Measurements from ENCODE around the gene OR2W3.

OR2W3 gene

DNA sequence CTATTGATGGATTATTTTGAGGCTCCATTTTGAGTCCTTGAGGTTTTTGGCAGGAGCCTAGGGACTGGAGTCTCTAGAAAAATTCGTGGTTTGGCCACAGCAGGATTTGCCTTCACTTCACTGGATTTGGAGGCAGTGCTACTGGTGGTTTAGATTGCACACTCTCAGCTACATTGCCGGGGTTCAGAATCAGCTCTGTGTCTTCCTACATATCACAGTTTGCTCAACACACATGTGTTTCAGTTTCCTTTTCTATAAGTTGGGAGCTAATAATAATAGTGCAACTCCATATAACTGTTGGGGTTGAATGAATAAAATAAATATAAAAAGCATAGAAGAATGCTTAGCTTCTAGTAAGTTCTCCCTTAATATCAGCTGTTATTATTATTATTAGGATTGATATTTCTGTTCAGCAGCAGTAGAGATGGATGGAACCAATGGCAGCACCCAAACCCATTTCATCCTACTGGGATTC, at the start of gene OR2W3:
Gene OR2W3 (plus strand): TSS at position 425 of the 475 bp plus-strand sequence. CDS start 0 bp downstream, at position 425.
- DNase-seq: no peak

DNA sequence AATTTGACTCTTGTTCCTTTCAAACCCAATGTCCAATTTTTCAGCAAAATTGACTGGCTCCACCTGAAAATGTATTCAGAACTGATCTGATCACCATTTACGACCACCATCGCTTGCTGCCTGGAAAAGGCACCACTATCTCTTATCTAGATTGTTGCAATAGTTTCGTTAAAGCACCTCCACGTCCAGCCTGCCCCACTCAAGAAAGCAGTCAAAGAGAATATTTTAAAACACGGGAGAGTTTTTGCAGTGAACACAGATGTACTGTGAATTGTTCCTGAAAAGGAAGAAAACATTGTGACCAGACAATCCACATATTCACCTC, 49.7 kb upstream of the OR2W3 start:
- no peak for DNase-seq

DNA sequence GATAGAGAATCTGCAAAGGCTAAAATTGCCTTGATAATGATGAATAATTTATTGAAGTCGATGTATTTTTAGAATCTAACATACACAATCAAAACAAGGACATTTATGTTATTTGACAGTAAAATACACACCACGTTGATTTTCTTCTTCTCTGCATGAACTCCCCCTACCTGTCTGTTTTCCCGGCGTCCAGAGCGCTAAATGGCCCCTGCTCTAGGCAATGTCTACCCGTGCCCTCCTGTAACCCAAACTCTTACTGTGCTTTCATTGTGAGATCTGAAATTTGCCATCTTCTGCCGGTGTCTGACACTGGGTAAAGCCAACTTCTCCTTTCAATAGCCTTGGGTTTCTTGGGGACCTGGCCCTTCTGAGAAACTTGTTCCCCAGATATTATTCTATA, 47.0 kb upstream of the OR2W3 start:
- no peak for DNase-seq

DNA sequence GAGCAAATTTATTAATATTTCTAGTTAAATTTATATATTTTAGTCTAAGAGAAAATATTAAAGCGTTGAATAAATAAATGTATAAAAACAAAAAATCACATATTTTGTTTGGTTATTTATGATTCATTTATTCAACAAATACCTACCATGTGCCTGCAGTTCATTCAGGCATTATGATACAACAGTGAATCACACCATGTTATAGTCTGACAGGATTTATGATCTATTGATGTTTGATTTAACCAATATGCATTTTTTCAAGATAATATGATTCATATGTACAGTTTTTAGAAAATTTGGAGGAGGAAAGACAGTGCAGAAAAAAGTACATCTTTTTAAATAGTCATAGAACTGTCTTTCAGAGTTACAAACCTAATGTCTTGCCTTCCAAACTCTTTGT, 45.8 kb upstream of the OR2W3 start:
- DNase-seq: no peak

GRCh38 chr1:247854899-247855545, 40.4 kb upstream of the OR2W3 start:
- no peak for DNase-seq

GRCh38 chr1:247855911-247856310, 39.5 kb upstream of the OR2W3 start:
- no peak for DNase-seq

- peak; percentile 15 for DNase-seq
Observed at GRCh38 chr1:247857069-247857984, 38.1 kb upstream of the OR2W3 start, which contains the start of gene TRIM58. Gene TRIM58 (plus strand): TSS chr1:247857187. CDS start chr1:247857247, 60 bp downstream.

DNA sequence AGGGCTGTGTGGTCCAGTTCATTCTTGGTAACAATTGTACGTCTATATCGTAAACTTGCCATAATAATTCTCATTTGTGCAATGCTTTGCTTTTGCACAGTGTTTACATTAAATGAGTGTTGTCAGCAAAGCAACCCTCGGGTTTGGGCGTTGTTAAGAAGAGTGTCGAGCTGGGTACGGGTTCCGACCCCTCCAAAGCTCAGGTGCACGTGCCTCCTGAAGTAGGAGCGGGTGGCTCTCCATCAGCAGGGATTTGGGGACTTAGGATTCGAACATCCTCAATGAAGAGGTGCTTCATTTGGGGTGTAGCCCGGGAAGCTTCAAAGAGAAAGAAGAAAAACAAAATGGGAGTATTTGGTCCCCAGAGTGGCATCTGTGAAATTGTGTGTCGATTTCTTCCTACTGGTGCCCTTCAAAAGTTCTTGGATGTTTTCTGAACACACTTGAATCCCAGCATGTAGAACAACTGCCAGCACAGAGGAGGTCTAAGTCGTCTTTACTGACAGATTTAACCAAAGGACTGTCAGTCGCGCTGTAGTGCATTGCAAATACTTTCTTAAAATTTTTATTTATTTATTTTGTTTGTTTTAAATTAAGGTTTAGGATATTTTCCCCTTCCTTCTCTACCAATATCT, 37.3 kb upstream of the OR2W3 start:
- no peak for DNase-seq

GRCh38 chr1:247862756-247863155, 32.6 kb upstream of the OR2W3 start:
- no peak for DNase-seq

- no peak for DNase-seq
Observed at GRCh38 chr1:247864644-247865043, 30.7 kb upstream of the OR2W3 start.

- DNase-seq: no peak
Observed at GRCh38 chr1:247865416-247865815, 30.0 kb upstream of the OR2W3 start.

DNA sequence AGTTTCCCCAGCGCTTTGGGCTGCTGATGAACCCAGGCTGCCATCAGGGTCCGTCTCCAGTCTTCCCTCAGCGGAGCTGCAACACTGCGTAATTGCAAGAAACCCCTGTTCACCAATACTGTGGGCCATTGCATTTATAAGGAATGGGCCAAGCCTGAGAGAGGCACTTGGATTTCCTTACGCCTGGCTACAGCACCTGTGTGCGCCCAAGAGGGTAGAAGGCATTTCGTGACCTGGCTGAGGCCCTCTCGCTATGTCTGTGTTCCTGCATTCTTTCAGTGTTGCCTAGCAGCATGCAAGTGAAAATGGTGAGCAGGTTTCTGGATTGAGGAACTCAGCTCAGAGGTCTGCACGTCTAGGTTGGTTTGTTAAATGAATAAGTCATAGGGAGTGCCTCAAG, 12.0 kb upstream of the OR2W3 start:
- no peak for DNase-seq

- no peak for DNase-seq
Observed at GRCh38 chr1:247884797-247885413, 10.5 kb upstream of the OR2W3 start.

DNA sequence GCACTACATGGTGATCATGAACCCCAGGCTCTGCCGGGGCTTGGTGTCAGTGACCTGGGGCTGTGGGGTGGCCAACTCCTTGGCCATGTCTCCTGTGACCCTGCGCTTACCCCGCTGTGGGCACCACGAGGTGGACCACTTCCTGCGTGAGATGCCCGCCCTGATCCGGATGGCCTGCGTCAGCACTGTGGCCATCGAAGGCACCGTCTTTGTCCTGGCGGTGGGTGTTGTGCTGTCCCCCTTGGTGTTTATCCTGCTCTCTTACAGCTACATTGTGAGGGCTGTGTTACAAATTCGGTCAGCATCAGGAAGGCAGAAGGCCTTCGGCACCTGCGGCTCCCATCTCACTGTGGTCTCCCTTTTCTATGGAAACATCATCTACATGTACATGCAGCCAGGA, 589 bp downstream of the OR2W3 start:
- DNase-seq: no peak

DNA sequence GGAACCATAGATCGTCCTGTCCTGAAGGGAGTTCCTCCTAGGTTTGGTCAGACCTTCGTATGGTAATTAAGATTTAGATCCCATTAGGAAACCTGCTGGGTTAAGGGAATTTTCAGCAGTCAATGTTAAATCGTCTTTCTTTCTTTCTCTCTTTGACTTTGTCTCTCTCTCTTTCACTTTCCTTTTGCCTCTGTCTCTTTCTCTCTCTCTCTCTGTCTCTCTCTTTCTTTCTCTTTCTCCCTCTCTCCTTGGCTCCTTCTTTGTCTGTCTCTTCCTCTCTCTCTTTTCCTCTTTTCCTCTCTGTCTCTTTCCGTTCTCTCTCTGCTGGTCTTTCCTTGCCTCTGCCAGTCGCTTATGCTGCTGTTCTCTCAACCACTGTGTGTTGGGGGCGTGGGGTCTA, 8.7 kb downstream of the OR2W3 start:
- no peak for DNase-seq

DNA sequence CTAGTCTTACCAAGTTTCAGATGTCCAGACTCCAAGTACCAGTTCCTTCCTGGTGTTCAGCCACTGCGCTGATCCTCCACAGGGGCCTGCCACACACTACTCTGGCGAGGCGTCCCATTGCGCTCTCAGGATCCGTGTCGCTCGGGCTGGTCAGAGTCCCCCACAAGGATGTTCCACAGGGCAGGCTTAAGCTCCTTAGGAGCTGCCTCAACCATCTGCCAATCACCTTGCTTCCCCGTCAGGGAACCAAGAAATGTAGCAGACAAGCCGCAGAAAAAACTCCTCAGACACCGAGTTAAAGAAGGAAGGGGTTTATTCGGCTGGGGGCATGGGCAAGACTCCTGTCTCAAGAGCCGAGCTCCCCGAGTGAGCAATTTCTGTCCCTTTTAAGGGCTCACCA, 9.8 kb downstream of the OR2W3 start:
- DNase-seq: no peak

DNA sequence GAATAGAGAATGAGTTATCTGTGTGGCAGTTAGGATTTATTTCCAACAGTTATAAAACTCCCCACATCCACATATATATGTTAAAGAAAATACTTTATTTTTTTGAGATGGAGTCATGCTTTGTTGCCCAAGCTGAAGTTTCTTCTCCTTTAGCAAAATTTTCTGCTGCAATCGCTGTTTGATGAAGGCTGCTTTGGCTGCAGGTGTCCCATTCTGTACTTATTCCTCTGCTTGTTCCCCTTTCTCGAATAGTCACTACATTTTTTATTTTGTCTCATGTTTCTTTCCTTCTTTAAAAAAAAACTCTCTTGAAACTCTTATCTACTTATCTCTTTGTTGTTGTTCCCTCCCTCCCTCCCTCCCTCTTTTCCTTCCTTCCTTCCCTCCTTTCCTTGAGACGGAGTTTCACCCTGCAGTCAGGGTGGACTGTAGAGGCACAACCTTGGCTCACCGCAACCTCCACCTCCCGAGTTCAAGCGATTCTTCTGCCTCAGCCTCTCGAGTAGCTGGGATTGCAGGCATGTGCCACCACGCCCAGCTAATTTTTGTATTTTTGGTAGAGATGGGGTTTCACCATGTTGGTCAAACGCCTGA, 10.6 kb downstream of the OR2W3 start:
- no peak for DNase-seq

GRCh38 chr1:247906504-247907047, 11.2 kb downstream of the OR2W3 start:
- DNase-seq: peak; percentile 24

- no peak for DNase-seq
Observed at GRCh38 chr1:247908766-247909165, 13.4 kb downstream of the OR2W3 start.

DNA sequence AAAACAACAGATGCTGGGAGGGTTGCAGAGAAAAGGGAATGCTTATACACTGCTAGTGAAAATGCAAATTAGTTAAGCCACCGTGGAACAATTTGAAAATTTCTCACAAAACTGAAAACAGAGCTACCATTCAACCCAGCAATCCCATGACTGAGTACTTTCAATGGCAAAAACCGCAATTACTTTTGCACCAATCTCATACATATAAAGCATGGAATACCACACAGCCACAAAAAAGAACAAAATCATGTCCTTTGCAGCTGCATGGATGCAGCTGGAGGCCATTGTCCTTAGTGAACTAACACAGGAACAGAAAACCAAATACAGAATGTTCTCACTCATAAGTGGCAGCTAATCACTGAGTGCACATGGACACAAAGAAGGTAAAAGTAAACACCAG, 18.4 kb downstream of the OR2W3 start:
- DNase-seq: no peak

DNA sequence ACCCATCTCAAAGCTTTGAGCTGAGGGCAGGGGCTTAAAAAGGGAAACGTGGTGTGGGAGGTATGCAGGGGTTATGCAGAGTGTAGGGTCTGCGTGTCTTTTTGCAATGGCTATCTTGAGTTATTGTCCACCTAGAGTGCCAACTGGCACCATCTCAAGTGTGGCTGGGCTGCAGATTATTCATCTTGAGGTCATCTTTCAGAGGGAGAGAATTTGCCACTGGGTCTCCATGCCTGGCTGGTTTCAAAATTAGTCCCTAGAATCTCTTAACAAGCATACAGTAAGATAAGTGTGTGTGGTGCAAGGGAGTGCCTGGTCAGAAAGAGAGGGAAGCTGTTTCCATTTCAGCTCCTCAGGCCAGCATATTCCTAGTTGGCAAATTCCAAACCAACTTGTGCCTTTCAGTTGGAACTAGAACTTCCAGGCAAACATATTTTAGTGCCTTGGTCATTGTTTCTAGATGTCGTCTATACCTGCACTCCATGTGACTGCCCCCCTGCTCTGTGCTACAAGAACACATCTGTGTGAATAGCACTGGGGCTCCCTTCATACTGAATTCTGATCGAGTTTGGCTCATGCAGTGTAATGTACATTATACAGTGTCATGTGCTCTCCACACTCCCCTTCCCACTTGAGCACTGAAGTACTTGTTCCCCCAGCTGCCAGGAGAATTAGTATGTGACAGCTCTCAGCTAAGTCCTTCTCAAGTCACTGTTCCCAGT, 19.7 kb downstream of the OR2W3 start:
- no peak for DNase-seq

GRCh38 chr1:247919952-247920351, 24.6 kb downstream of the OR2W3 start, which contains the start of gene OR2T8:
Gene OR2T8 (plus strand): TSS chr1:247920252. CDS start chr1:247921018, 766 bp downstream.
- no peak for DNase-seq
